IMR-90 (cell line): ENCODE measurements around the gene CUBN. TPM values are rescaled to one million over a fixed set of nuclear protein-coding genes. Genes with fewer than 3 reads are reported as not detected.

Source experiments
- ATAC-seq: fragments of 200-7000 bp; cut with Tn5 transposase; 2 replicates; pipeline ENCODE4 v1.9.1; 2020; ENCODE audit warnings: low read depth, mild to moderate bottlenecking, moderate library complexity
- BruUV-seq: library from RNA; stranded (reverse); fragments of 400-500 nt; replicated peaks from 2 replicates; lab custom pipeline; 2021; lab: Mats Ljungman, UMichigan
- CTCF ChIA-PET: fragments of 300-600 bp; formaldehyde crosslinking; extraction: SDS; loops from one replicate; lab custom pipeline; 2021; ENCODE audit warnings: antibody characterized with exemption; lab: Yijun Ruan, JAX
- POLR2A ChIA-PET: fragments of 300-600 bp; sonication (Branson Sonifier 250); formaldehyde crosslinking; loops from one replicate; lab custom pipeline; 2022; ENCODE audit warnings: antibody characterized with exemption; ENCODE audit not compliant: unreplicated experiment; lab: Charles Lee
- DNase-seq: peaks from one replicate; pipeline ENCODE4 v3.0.0; 2013
- H2AFZ ChIP-seq: replicated peaks from 2 replicates; pipeline ENCODE3; 2013; ENCODE audit warnings: low read length, mild to moderate bottlenecking; ENCODE audit not compliant: poor library complexity
- H2AK5ac ChIP-seq: 2 replicates; pipeline ENCODE4 v1.6.1; 2013; ENCODE audit warnings: low read depth, low read length, inconsistent platforms
- H2AK9ac ChIP-seq: replicated peaks from 2 replicates; pipeline ENCODE3; 2013; ENCODE audit warnings: mild to moderate bottlenecking, low read depth, low read length, moderate library complexity; ENCODE audit not compliant: poor library complexity
- H2BK120ac ChIP-seq: 2 replicates; pipeline ENCODE4 v1.6.1; 2013; ENCODE audit warnings: low read depth, low read length, inconsistent platforms
- H2BK15ac ChIP-seq: 3 replicates; pipeline ENCODE4 v1.6.1; 2013; ENCODE audit warnings: low read depth, low read length, inconsistent platforms
- H2BK20ac ChIP-seq: 2 replicates; pipeline ENCODE4 v1.6.1; 2013; ENCODE audit warnings: low read depth, mild to moderate bottlenecking, inconsistent platforms, low read length, moderate library complexity
- H2BK5ac ChIP-seq: 2 replicates; pipeline ENCODE4 v1.6.1; 2013; ENCODE audit warnings: mild to moderate bottlenecking, low read depth, low read length, inconsistent platforms; ENCODE audit not compliant: poor library complexity, severe bottlenecking
- H3K14ac ChIP-seq: replicated peaks from 2 replicates; pipeline ENCODE4 v1.6.1; 2013; ENCODE audit warnings: low read depth, low read length, inconsistent platforms
- H3K18ac ChIP-seq: 2 replicates; pipeline ENCODE4 v1.6.1; 2013; ENCODE audit warnings: low read depth, low read length, control low read depth
- H3K23ac ChIP-seq: 2 replicates; pipeline ENCODE4 v1.6.1; 2013; ENCODE audit warnings: low read depth, low read length, inconsistent platforms
- H3K27ac ChIP-seq: 2 replicates; pipeline ENCODE4 v1.5.1; 2013; ENCODE audit warnings: mild to moderate bottlenecking, control low read depth, low read length; ENCODE audit not compliant: insufficient read depth
- H3K27me3 ChIP-seq: 2 replicates; pipeline ENCODE4 v1.6.1; 2013; ENCODE audit warnings: low read length; ENCODE audit not compliant: control insufficient read depth, insufficient read depth
- H3K36me3 ChIP-seq: 2 replicates; pipeline ENCODE4 v1.6.1; 2013; ENCODE audit warnings: low read length, mixed read lengths; ENCODE audit not compliant: control insufficient read depth, insufficient read depth
- H3K4ac ChIP-seq: 2 replicates; pipeline ENCODE4 v1.6.1; 2013; ENCODE audit warnings: low read depth, low read length, inconsistent platforms
- H3K4me1 ChIP-seq: 2 replicates; pipeline ENCODE4 v1.6.1; 2013; ENCODE audit warnings: low read length, mixed read lengths; ENCODE audit not compliant: control insufficient read depth, insufficient read depth
- H3K4me2 ChIP-seq: 2 replicates; pipeline ENCODE4 v1.6.1; 2013; ENCODE audit warnings: low read depth, mild to moderate bottlenecking, control low read depth, low read length, moderate library complexity
- H3K4me3 ChIP-seq: 2 replicates; pipeline ENCODE4 v1.5.1; 2013; ENCODE audit warnings: low read depth, mild to moderate bottlenecking, control low read depth, low read length, moderate library complexity; ENCODE audit not compliant: insufficient read depth
- H3K56ac ChIP-seq: 2 replicates; pipeline ENCODE4 v1.6.1; 2013; ENCODE audit warnings: low read length, inconsistent platforms; ENCODE audit not compliant: insufficient read depth; ENCODE audit errors: extremely low read depth
- H3K79me1 ChIP-seq, 2 experiments: 2 replicates each; pipeline ENCODE4 v1.6.1; 2013; ENCODE audit warnings: low read length in 2 of 2, inconsistent platforms in 1 of 2, low read depth in 1 of 2
- H3K9ac ChIP-seq: 2 replicates; pipeline ENCODE4 v1.6.1; 2013; ENCODE audit warnings: low read depth, low read length, control low read depth
- H3K9me1 ChIP-seq: 2 replicates; pipeline ENCODE4 v1.6.1; 2013; ENCODE audit warnings: low read length, inconsistent platforms; ENCODE audit not compliant: insufficient read depth
- H3K9me3 ChIP-seq: 2 replicates; pipeline ENCODE4 v1.6.1; 2013; ENCODE audit warnings: low read length; ENCODE audit not compliant: control insufficient read depth, insufficient read depth
- H4K20me1 ChIP-seq: 2 replicates; pipeline ENCODE4 v1.6.1; 2013; ENCODE audit warnings: low read length, inconsistent platforms; ENCODE audit not compliant: insufficient read depth
- H4K5ac ChIP-seq: 2 replicates; pipeline ENCODE4 v1.6.1; 2013; ENCODE audit warnings: mild to moderate bottlenecking, low read depth, low read length, control low read depth
- H4K8ac ChIP-seq, 2 experiments: 2 replicates each; pipeline ENCODE4 v1.6.1; 2013; ENCODE audit warnings: low read depth in 2 of 2, low read length in 2 of 2, control low read depth in 1 of 2, inconsistent platforms in 1 of 2
- H4K91ac ChIP-seq: 2 replicates; pipeline ENCODE4 v1.6.1; 2013; ENCODE audit warnings: low read depth, low read length, inconsistent platforms; ENCODE audit not compliant: insufficient read depth
- BHLHE40 ChIP-seq: fragments of 150-350 bp; IDR thresholded peaks from 2 replicates; pipeline ENCODE4 v1.6.1; 2016; ENCODE audit warnings: mild to moderate bottlenecking, low read depth, low read length
- CEBPB ChIP-seq: IDR thresholded peaks from 2 replicates; pipeline ENCODE4 v1.6.1; 2012; ENCODE audit warnings: low read depth, low read length, improper control_type of control experiment
- CHD1 ChIP-seq: IDR thresholded peaks from 2 replicates; pipeline ENCODE4 v1.6.1; 2012; ENCODE audit warnings: low read depth, low read length, improper control_type of control experiment
- FOS ChIP-seq: fragments of 150-350 bp; IDR thresholded peaks from 2 replicates; pipeline ENCODE4 v1.6.1; 2016; ENCODE audit warnings: low read depth, low read length
- MAFK ChIP-seq: IDR thresholded peaks from 2 replicates; pipeline ENCODE4 v1.6.1; 2012; ENCODE audit warnings: low read depth, low read length, improper control_type of control experiment
- MAZ ChIP-seq: IDR thresholded peaks from 2 replicates; pipeline ENCODE4 v1.6.1; 2012; ENCODE audit warnings: low read depth, mild to moderate bottlenecking, low read length, improper control_type of control experiment, moderate library complexity, borderline replicate concordance
- MXI1 ChIP-seq: IDR thresholded peaks from 2 replicates; pipeline ENCODE4 v1.6.1; 2012; ENCODE audit warnings: low read depth, mild to moderate bottlenecking, low read length, moderate library complexity, borderline replicate concordance
- NFE2L2 ChIP-seq: fragments of 150-350 bp; IDR thresholded peaks from 2 replicates; pipeline ENCODE4 v1.6.1; 2016; ENCODE audit warnings: low read depth, mild to moderate bottlenecking, low read length
- POLR2A ChIP-seq: IDR thresholded peaks from 2 replicates; pipeline ENCODE4 v1.6.1; 2012; ENCODE audit warnings: mild to moderate bottlenecking, low read depth, low read length
- RAD21 ChIP-seq: IDR thresholded peaks from 2 replicates; pipeline ENCODE4 v1.6.1; 2012; ENCODE audit warnings: low read length, improper control_type of control experiment
- RCOR1 ChIP-seq: IDR thresholded peaks from 2 replicates; pipeline ENCODE4 v1.6.1; 2012; ENCODE audit warnings: mild to moderate bottlenecking, low read length, improper control_type of control experiment; ENCODE audit not compliant: insufficient replicate concordance
- RFX5 ChIP-seq: IDR thresholded peaks from 2 replicates; pipeline ENCODE4 v1.8.0; 2012; ENCODE audit warnings: low read depth, mild to moderate bottlenecking, low read length, moderate library complexity
- SMC3 ChIP-seq: fragments of 150-350 bp; IDR thresholded peaks from 2 replicates; pipeline ENCODE4 v1.6.1; 2016; ENCODE audit warnings: low read depth, mild to moderate bottlenecking, antibody characterized with exemption, low read length, moderate library complexity
- dilution Hi-C: fragments of 300-500 bp; cut with HindIII; formaldehyde crosslinking; loops from one replicate; pipeline ENCODE4 v1.14.3; 2018; ENCODE audit warnings: low sequenced_read_pairs; ENCODE audit not compliant: unreplicated experiment
- in situ Hi-C: fragments of 300-500 bp; cut with MboI; formaldehyde crosslinking; loops from 3 replicates; pipeline ENCODE4 v1.14.3; 2019; ENCODE audit warnings: low sequenced_read_pairs, inconsistent platforms, mixed read lengths
- intact Hi-C: fragments of 100-400 bp; cut with micrococcal nuclease; formaldehyde crosslinking; loops from 2 replicates; pipeline ENCODE4 v1.10.0; 2022
- polyA plus RNA-seq, 3 experiments: library from polyadenylated mRNA; depleted of rRNA; stranded (reverse); fragments of >200 nt; gene quantifications; 2 replicates each; pipeline ENCODE4 v1.2.3, GENCODE V29; 2012; ENCODE audit warnings: low replicate concordance in 1 of 3
- total RNA-seq: library from RNA; depleted of rRNA; stranded (reverse); fragments of >200 nt; gene quantifications from 2 replicates; pipeline ENCODE4 v1.2.3, GENCODE V29; 2012
- TF ChIP-seq, protein P1 (sequence below): fragments of 150-350 bp; IDR thresholded peaks from 2 replicates; pipeline ENCODE4 v1.6.1; 2016; ENCODE audit warnings: low read depth, mild to moderate bottlenecking, low read length, moderate library complexity, borderline replicate concordance
- TF ChIP-seq, protein P2 (sequence below): fragments of 150-350 bp; IDR thresholded peaks from 2 replicates; pipeline ENCODE4 v1.6.1; 2017; ENCODE audit warnings: mild to moderate bottlenecking, antibody characterized with exemption, low read length, low read depth
- TF ChIP-seq, protein P3 (sequence below): conservative IDR thresholded peaks from 2 replicates; pipeline ENCODE4 v1.5.1; 2012; ENCODE audit warnings: mild to moderate bottlenecking, low read depth, low read length, improper control_type of control experiment

Gene CUBN
- total and polyA plus RNA-seq, 2 of the 4 experiments (the other 2 are of a cell fraction), result 0.19 to 0.54 TPM

DNA sequence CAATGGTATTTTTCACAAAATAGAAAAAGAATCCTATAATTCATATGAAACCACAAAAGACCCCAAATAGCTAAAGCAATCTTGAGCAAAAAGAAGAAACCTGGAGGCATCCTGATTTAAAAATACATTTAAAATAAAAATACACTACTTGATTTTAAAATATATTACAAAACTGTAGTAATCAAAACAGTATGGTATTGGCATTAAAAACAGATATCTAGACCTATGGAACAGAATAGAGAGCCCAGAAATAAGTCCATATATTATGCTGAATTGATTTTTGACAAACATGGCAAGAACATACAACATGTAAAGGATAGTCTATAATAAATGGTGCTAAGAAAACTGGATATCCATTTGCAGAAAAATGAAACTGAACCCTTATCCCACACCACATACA lies 34.8 kb downstream of the CUBN start:
- no peaks in the 10 kb centered on the region for H3K27me3 ChIP-seq
- H4K8ac ChIP-seq, result no peak overlapping the region
- H3K27ac ChIP-seq, result no peak overlapping the region
- H4K91ac ChIP-seq, result no peak overlapping the region
- H2AFZ ChIP-seq, result no peak overlapping the region
- no peak overlapping the region for H2BK20ac ChIP-seq
- H2AK9ac ChIP-seq, result no peak overlapping the region
- in situ Hi-C loops, result no loop called here
- BruUV-seq, result no TSS peak
- no peak overlapping the region for H3K14ac ChIP-seq
- H3K4ac ChIP-seq, result no peak overlapping the region
- no peak for ATAC-seq
- no peak overlapping the region for H4K5ac ChIP-seq
- no peak overlapping the region for H2BK5ac ChIP-seq
- no peak overlapping the region for H2BK120ac ChIP-seq
- TF ChIP-seq CEBPB, result no peak
- TF ChIP-seq POLR2A, result no peak
- TF ChIP-seq, protein P1, sequence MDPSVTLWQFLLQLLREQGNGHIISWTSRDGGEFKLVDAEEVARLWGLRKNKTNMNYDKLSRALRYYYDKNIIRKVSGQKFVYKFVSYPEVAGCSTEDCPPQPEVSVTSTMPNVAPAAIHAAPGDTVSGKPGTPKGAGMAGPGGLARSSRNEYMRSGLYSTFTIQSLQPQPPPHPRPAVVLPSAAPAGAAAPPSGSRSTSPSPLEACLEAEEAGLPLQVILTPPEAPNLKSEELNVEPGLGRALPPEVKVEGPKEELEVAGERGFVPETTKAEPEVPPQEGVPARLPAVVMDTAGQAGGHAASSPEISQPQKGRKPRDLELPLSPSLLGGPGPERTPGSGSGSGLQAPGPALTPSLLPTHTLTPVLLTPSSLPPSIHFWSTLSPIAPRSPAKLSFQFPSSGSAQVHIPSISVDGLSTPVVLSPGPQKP, result no peak
- no peak for TF ChIP-seq MAFK
- no peak for TF ChIP-seq RAD21
- no peak for TF ChIP-seq RFX5
- TF ChIP-seq, protein P2, sequence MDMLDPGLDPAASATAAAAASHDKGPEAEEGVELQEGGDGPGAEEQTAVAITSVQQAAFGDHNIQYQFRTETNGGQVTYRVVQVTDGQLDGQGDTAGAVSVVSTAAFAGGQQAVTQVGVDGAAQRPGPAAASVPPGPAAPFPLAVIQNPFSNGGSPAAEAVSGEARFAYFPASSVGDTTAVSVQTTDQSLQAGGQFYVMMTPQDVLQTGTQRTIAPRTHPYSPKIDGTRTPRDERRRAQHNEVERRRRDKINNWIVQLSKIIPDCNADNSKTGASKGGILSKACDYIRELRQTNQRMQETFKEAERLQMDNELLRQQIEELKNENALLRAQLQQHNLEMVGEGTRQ, result no peak
- no peak for TF ChIP-seq NFE2L2
- no peak for TF ChIP-seq BHLHE40
- TF ChIP-seq SMC3, result no peak
- TF ChIP-seq RCOR1, result no peak
- no peak for TF ChIP-seq FOS
- no peak for TF ChIP-seq MXI1
- no peak for TF ChIP-seq CHD1
- TF ChIP-seq, protein P3, sequence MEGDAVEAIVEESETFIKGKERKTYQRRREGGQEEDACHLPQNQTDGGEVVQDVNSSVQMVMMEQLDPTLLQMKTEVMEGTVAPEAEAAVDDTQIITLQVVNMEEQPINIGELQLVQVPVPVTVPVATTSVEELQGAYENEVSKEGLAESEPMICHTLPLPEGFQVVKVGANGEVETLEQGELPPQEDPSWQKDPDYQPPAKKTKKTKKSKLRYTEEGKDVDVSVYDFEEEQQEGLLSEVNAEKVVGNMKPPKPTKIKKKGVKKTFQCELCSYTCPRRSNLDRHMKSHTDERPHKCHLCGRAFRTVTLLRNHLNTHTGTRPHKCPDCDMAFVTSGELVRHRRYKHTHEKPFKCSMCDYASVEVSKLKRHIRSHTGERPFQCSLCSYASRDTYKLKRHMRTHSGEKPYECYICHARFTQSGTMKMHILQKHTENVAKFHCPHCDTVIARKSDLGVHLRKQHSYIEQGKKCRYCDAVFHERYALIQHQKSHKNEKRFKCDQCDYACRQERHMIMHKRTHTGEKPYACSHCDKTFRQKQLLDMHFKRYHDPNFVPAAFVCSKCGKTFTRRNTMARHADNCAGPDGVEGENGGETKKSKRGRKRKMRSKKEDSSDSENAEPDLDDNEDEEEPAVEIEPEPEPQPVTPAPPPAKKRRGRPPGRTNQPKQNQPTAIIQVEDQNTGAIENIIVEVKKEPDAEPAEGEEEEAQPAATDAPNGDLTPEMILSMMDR, result no peak
- TF ChIP-seq MAZ, result no peak
- DNase-seq, result no peak
- H3K23ac ChIP-seq, result no peak overlapping the region
- no peak overlapping the region for H2AK5ac ChIP-seq
- no peaks in the 10 kb centered on the region for H3K4me1 ChIP-seq
- ChIA-PET CTCF (no interaction called here), POLR2A (no interaction called here)
- H3K4me2 ChIP-seq, result no peak overlapping the region
- H4K20me1 ChIP-seq, result no peaks in the 10 kb centered on the region
- H3K9me1 ChIP-seq, result no peaks in the 10 kb centered on the region
- intact Hi-C loops, result no loop called here
- no peaks in the 10 kb centered on the region for H3K36me3 ChIP-seq
- H3K18ac ChIP-seq, result no peak overlapping the region
- dilution Hi-C loops, result no loop called here
- no peaks in the 10 kb centered on the region for H3K79me1 ChIP-seq
- H3K9ac ChIP-seq, result no peak overlapping the region
- H3K4me3 ChIP-seq, result no peak overlapping the region
- no peak overlapping the region for H3K56ac ChIP-seq
- H2BK15ac ChIP-seq, result no peak overlapping the region
- no peaks in the 10 kb centered on the region for H3K9me3 ChIP-seq
